ES-I3 (cell line): Measurements from ENCODE around the gene FCGR2B.

Source experiments
- H3K36me3 ChIP-seq: 2 replicates; pipeline ENCODE4 v1.6.1; 2013; ENCODE audit warnings: mild to moderate bottlenecking, low read length, control low read depth, moderate library complexity; ENCODE audit not compliant: insufficient read depth
- H3K4me1 ChIP-seq: 2 replicates; pipeline ENCODE4 v1.6.1; 2013; ENCODE audit warnings: mild to moderate bottlenecking, control low read depth, low read length; ENCODE audit not compliant: insufficient read depth
- H3K9ac ChIP-seq: 2 replicates; pipeline ENCODE4 v1.6.1; 2013; ENCODE audit warnings: low read depth, mild to moderate bottlenecking, low read length, moderate library complexity
- H3K9me3 ChIP-seq: 2 replicates; pipeline ENCODE4 v1.6.1; 2013; ENCODE audit warnings: mild to moderate bottlenecking, low read length, moderate library complexity; ENCODE audit not compliant: control insufficient read depth, insufficient read depth

FCGR2B gene

GRCh38 chr1:161727256-161727924 lies 64.4 kb downstream of the FCGR2B start:
- peak overlapping the region; percentile 93 for H3K9ac ChIP-seq
- no peaks in the 10 kb centered on the region for H3K4me1 ChIP-seq
- no peaks in the 10 kb centered on the region for H3K9me3 ChIP-seq
- H3K36me3 ChIP-seq: no peaks in the 10 kb centered on the region
